Progenitor cell of endocrine pancreas (in vitro differentiated cells): ENCODE data around the gene KLK14. TPM values are rescaled to one million over a fixed set of nuclear protein-coding genes. Genes with fewer than 3 reads are reported as not detected.

Source experiments
- DNase-seq: peaks from one replicate; pipeline ENCODE4 v3.0.0; 2021; ENCODE audit warnings: low spot score; ENCODE audit not compliant: unreplicated experiment
- H3K27ac Mint-ChIP-seq: 2 replicates; pipeline ENCODE4 v1.8.0; 2021; ENCODE audit warnings: mild to moderate bottlenecking, moderate library complexity, mixed read lengths
- H3K27me3 Mint-ChIP-seq: 2 replicates; pipeline ENCODE4 v1.8.0; 2021; ENCODE audit warnings: mixed read lengths
- H3K36me3 Mint-ChIP-seq: 2 replicates; pipeline ENCODE4 v1.8.0; 2022; ENCODE audit warnings: mixed read lengths; ENCODE audit not compliant: insufficient read depth
- H3K4me1 Mint-ChIP-seq: 2 replicates; pipeline ENCODE4 v1.8.0; 2021; ENCODE audit warnings: low read depth, mixed read lengths
- H3K4me3 Mint-ChIP-seq: 2 replicates; pipeline ENCODE4 v1.8.0; 2021; ENCODE audit warnings: low read depth, mild to moderate bottlenecking, moderate library complexity, mixed read lengths
- H3K9me3 Mint-ChIP-seq: 2 replicates; pipeline ENCODE4 v1.8.0; 2021; ENCODE audit warnings: low read depth, mixed read lengths
- CTCF ChIP-seq: fragments of 200-600 bp; sonication (generic); IDR thresholded peaks from one replicate; pipeline ENCODE4 v1.5.0; 2021; ENCODE audit warnings: antibody characterized with exemption, mild to moderate bottlenecking; ENCODE audit not compliant: unreplicated experiment
- total RNA-seq: library from RNA; stranded (reverse); gene quantifications from 2 replicates; pipeline ENCODE4 v1.2.1, GENCODE V29; 2021

The KLK14 gene
- total RNA-seq, 1 donor from 2014 or later = 0.62 TPM

GRCh38 chr19:51101171-51101865 lies 18.6 kb upstream of the KLK14 start:
- no peak for TF ChIP-seq CTCF
- Mint-ChIP-seq H3K9me3 (no peaks in the 10 kb centered on the region), H3K4me3 (no peak overlapping the region), H3K27me3 (no peaks in the 10 kb centered on the region), H3K36me3 (peaks cover 3% of the 10 kb centered on the region), H3K4me1 (no peaks in the 10 kb centered on the region), H3K27ac (no peak overlapping the region)
- DNase-seq = no peak

- no peak overlapping the region for H3K4me3 Mint-ChIP-seq
- H3K27ac Mint-ChIP-seq = no peak overlapping the region
- peaks cover 3% of the 10 kb centered on the region for H3K36me3 Mint-ChIP-seq
- DNase-seq = no peak
- H3K4me1 Mint-ChIP-seq = no peaks in the 10 kb centered on the region
- no peaks in the 10 kb centered on the region for H3K9me3 Mint-ChIP-seq
- TF ChIP-seq CTCF = no peak
- H3K27me3 Mint-ChIP-seq = no peaks in the 10 kb centered on the region
These were observed 17.9 kb upstream of the KLK14 start for GRCh38 chr19:51100601-51101000.

- no peak overlapping the region for H3K4me3 Mint-ChIP-seq
These were observed 16.3 kb upstream of the KLK14 start for GRCh38 chr19:51099047-51099382.

GRCh38 chr19:51098365-51099046 lies 15.8 kb upstream of the KLK14 start:
- no peak for DNase-seq
- no peak for TF ChIP-seq CTCF
- Mint-ChIP-seq H3K27me3 (peaks cover 4% of the 10 kb centered on the region), H3K36me3 (peaks cover 2% of the 10 kb centered on the region), H3K27ac (no peak overlapping the region), H3K9me3 (no peaks in the 10 kb centered on the region), H3K4me3 (no peak overlapping the region), H3K4me1 (peaks cover 6% of the 10 kb centered on the region)

More at GRCh38 chr19:51099047-51099382, 16.3 kb upstream of the KLK14 start:
- DNase-seq = no peak
- H3K4me1 Mint-ChIP-seq = peaks cover 5% of the 10 kb centered on the region
- H3K27ac Mint-ChIP-seq = no peak overlapping the region
- no peaks in the 10 kb centered on the region for H3K9me3 Mint-ChIP-seq
- TF ChIP-seq CTCF = no peak
- peaks cover 4% of the 10 kb centered on the region for H3K27me3 Mint-ChIP-seq
- H3K36me3 Mint-ChIP-seq = peaks cover 2% of the 10 kb centered on the region

GRCh38 chr19:51097796-51098195 lies 15.1 kb upstream of the KLK14 start:
- Mint-ChIP-seq H3K4me3 (no peak overlapping the region), H3K9me3 (no peaks in the 10 kb centered on the region), H3K4me1 (peaks cover 12% of the 10 kb centered on the region), H3K27me3 (peaks cover 4% of the 10 kb centered on the region), H3K27ac (no peak overlapping the region), H3K36me3 (no peaks in the 10 kb centered on the region)
- DNase-seq = no peak
- no peak for TF ChIP-seq CTCF
